ENCODE data around the gene HLCS.
"Not testable (repeated sequence)": the region's sequence is repeated elsewhere in the genome, so short reads cannot be mapped to it uniquely, and the experiment has no call there.

The HLCS gene

DNA sequence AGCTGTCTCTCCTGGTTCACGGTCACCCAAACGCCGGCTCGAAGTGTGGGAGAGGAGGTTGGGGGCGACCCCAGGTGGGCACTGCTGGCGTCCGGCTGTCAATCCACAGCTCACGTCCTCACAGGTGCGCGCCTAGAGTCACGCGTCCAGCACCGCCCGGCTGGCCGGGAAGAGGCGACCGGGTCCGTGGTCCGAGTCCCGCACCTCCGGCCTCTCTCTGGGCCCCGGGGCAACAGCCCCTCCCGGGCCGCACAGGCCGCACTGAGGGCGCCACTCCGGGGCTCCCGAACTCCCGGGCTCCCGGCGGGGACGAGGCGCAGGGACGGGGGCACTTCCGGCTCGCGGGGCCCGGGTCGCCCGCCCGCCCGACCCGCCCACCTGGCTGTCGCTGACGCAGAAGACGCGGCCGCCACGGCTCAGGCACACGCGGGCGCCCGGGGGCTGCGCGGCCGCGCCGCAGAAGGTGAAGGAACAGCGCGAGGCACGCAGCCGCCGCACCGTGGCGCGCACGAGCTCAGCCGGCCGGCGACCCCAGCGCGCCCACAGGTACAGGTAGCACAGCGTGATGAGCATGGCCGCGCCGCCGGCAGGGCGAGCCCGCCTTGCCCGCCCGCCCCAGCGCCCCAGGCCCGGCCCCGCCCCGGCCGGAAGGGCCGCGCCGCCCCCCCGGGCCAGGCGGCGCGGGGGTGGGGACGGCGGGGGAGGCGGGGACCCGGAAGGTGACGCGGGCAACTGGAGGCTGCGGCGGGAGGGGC, at the start of gene HLCS:
HLCS (minus strand) TSS at position 604 of the 755 bp plus-strand sequence; CDS start at position 573, 31 bp downstream.
- DNase-seq (ENCODE audit: low spot score): peak; percentile 61

DNA sequence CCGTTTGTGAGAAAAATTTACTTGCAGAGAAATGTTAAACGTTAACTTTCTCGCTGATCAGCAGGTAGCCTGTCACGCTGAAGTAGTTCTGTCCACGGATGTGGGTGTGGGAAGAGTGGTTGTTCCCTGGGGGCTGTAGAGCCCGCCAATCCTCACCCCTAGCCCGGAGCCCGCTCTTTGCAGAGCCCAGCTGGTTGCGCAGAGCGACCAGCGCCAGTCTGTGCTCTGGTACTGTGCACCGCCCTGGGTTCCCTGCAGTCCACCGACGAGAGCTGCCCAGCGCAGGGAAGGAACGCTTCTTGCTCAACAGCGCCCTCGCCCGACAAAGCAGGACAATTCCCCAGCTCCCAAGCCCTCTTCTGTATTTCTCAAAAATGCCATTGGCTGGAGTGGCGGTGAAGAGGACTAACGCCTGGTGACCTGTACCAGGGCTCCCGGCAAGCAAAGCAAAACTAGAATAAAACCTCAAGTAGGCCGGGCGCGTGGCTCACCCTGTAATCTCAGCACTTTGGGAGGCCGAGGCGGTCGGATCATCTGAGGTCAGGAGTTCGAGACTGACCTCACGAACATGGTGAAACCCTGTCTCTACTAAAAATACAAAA, 43.4 kb upstream of the HLCS start:
- DNase-seq (ENCODE audit: low spot score): peak; percentile 94

DNA sequence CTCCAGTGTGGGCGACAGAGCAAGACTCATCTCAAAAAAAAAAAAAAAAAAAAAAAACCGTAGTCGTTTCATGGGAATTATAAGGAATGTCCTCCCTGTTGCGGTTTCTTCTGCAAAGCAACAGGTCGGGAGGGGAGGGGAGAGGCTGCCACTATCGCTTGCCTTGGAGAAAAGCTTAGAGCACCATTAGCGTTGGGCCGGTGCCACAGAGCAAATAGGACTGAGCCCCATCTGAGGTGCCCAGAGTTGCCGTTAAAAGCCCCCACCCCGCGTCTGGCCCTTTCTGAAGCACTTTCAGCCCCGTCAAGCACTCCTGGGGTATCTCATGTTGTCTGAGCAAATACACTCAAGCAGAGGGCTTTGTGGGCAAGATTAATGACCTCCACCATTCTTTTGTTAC, 42.3 kb upstream of the HLCS start:
- DNase-seq (ENCODE audit: low spot score): no peak

DNA sequence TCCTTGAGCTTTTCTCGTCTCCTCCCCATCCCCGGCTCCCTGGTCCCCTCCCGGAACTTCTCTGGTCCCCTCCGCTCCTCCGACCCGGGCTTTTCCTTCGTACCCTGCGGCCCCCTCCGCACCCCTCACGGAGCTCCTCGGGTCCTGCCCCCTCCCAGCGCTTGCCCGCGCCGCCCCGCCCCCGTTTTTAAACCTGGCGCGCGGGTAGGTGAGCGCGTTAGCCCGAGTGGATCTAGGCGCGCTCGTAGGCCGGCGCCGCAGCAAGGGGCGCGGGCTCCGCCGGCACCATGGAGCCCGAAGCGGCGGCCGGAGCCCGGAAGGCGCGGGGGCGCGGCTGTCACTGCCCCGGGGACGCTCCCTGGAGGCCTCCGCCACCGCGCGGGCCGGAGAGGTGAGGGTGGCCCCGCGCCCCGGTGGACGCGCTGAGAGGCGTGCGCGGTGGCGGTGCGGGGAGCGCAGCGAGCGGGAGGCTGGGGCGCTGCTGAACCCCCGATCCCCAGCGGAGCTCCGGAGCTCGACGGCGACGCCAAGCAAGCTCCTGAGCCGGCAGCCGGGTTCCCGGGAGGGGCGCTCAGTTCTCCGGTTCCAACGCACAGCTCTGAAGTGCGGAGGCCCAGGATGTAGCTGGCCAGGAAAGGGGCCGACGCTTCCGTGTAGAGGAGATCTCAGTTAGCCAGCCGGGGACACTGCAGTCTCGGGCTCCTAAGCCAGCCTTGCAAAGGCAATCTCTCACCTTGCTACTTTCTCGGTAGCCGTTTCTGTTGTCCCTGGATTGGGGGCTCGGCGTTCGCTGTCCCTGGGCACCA, 40.2 kb upstream of the HLCS start, which contains the start of gene RIPPLY3:
RIPPLY3 (plus strand) TSS at position 217 of the 806 bp plus-strand sequence; CDS start at position 288, 71 bp downstream.
- DNase-seq (ENCODE audit: low spot score): no peak

DNA sequence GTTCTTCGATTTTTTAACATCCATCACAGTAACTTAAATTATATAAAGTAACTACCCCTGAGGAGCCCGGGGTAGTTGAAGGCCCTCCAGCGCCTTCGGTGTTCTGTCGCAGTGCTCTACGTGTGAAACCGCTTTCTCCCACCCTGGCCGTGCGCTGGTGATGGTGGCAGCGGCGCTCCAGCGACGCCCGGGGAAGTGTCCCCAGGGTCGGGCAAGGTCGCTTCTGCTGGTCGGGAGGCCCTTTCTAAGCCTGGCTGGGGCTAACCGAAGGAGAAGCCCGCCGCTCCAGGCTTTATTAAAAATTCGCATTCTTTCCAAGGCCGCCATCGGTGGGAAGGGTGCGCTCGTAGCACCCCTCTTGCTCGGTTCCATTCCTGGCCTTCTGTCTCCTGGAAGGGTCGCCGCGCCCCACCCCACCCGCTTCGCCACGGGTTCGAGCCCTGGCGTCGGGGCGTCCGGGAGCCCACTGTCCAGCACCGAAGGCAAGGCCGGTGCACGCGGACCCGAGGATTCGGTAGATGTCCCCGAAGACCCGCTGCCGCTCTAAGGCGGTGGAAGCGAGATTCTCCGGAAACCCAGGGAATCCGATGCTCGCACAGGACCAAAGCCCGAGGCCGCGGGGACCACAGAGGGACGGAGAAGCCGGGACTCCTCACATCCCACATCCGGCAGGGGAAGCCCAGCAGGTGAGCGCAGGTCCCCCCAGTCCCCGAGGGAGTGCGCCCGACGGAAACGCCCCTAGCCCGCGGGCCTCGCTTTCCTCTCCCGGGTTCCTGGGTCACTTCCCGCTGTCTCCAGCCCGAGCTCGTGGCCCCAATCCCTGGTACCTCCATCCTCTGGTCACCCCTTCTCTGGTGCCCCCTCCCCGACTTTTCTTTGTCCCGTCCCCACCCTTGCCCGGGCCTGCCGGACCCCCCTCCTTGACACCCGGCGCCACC, 39.3 kb upstream of the HLCS start:
- DNase-seq (ENCODE audit: low spot score): no peak

DNA sequence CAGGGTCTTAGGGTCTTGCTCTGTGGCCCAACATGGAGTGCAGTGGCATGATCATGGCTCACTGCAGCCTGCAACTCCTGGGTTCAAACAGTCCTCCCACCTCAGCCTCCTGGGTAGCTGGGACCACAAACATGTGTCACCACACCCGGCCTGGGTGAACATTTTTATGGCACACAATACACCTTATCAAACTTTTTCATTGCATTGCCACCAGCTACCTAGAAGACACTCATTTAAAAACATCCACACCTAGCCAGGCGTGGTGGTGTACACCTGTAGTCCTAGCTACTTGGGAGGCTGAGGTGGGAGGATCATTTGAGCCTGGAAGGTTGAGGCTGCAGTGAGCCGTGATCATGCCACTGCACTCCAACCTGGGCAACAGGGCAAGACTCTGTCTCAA, 37.4 kb upstream of the HLCS start:
- not testable (repeated sequence) for DNase-seq (ENCODE audit: low spot score)

DNA sequence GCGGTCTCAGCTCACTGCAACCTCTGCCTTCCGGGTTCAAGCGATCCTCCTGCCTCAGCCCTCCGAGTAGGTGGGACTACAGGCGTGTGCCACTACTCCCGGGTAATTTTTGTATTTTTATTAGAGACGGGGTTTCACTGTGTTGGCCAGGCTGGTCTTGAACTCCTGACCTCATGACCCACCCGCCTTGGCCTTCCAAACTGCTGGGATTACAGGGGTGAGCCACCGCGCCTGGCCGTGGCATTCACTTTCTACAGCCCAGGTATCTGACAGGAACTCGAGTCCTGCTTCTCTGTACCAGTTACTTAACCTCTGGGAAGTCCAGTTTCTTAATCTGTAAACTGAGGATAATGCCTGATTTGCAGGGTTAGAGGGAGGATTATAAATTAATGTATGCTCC, 36.4 kb upstream of the HLCS start:
- DNase-seq (ENCODE audit: low spot score): not testable (repeated sequence)

DNA sequence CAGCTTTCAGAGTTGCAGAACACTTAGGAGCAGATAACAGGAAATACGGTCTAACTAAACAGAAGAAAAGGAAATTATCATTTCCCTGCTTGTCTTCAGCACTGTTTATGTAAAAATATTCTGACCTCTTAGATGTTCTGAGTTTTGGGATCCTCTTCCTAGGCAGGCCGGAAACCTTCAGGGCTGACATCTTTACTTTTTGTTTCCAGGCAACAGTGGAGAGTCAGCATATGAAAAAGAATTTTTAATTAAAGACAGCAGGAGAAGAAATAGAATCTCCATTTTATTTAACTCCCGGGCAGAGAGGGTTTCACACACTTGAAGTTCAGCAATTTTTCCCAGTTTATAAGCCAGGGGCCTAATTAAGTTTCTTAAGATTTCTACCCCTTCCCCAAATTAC, 35.0 kb upstream of the HLCS start:
- DNase-seq (ENCODE audit: low spot score): no peak

DNA sequence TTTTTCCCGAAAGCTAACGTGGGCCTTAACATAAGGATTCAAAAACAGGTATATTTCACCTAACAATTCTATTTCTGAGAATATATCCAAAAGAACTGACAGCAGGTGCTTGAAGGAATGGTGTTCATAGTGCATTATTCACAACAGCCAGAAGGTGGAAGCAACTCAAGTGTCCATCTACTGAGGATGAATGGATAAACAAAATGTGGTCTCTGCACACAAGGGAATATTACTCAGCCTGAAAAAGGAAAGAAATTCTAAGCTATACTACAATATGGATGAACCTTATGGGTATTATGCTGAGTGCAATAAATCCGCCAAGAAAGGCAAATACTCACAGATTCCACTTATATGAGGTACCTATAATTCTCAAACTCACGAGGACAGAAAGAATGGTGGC, 33.9 kb upstream of the HLCS start:
- no peak for DNase-seq (ENCODE audit: low spot score)

DNA sequence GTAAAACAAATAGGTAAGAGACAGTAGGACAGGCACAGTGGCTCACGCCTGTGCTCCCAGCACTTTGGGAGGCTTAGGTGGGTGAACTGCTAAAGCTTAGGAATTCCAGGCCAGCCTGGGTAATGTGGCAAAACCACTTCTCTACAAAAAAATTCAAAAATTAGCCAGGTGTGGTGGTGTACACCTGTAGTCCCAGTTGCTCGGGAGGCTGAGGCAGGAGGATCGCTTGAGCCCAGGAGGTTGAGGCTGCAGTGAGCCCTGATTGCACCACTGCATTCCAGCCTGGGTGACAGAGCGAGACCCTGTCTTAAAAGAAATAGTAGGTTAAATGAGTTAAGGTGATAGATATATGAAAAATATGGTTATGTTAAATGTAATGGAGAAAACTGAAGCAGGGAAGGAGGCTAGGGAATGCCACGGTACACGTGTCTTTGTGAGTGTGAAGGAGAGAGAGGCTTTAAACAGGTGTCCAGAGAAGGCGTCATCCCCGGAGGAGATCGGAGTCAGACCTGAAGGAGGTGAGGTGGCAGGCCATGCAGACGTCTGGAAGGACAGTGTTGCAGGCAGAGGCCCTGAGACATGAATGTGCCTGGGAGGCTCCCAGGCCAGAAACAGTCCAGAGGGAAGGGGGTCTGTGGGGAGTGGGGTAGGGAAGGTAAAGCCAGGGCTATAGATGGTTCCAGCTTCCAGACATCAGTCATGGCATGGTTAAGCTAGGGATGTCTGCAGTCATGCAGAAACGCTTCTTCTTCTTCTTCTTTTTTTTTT, 32.8 kb upstream of the HLCS start:
- no peak for DNase-seq (ENCODE audit: low spot score)

DNA sequence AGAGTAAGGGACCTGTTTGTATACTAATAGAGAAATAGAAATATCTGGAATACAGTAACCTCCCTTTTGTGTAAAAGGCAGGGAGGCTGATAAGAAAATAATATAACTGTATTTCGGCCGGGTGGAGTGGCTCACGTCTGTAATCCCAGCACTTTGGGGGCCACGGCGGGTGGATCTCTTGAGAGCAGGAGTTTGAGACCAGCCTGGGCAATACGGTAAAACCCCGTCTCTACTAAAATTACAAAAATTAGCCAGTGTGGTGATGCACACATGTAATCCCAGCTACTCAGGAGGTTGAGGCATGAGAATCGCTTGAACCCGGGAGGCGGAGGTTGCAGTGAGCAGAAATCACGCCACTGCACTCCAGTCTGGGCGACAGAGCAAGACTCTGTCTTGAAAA, 28.8 kb upstream of the HLCS start:
- DNase-seq (ENCODE audit: low spot score): not testable (repeated sequence)

DNA sequence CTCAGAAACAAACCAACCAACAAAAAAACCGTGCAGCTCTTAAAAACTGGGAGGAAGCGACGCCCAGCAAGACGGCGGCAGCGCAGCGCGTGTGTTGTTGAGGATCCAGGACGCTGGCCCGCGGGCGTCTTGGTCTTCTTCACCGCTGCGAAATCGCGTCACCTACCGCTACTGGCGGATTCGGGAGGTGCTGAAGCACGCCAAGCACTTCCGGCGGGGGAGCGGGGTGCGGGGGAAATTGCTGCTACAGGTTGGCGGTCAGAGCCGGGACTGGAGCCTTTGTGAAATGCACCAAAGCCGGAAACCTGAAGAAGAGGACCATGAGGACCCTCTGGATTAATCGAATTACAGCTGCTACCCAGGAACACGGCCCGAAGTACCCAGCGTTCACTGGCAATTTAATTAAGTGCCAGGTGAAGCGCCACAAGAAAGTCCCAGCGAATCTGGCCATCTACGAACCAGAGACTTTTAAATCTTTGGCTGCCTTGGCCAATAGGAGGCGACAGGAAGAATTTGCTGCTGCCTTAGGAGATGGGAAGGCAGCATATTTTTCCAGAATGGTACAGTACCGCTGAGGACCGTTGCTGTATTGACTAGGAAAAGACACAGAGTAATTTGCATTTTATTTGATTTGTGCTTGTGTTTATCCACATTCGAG, 28.2 kb upstream of the HLCS start:
- DNase-seq (ENCODE audit: low spot score): no peak

DNA sequence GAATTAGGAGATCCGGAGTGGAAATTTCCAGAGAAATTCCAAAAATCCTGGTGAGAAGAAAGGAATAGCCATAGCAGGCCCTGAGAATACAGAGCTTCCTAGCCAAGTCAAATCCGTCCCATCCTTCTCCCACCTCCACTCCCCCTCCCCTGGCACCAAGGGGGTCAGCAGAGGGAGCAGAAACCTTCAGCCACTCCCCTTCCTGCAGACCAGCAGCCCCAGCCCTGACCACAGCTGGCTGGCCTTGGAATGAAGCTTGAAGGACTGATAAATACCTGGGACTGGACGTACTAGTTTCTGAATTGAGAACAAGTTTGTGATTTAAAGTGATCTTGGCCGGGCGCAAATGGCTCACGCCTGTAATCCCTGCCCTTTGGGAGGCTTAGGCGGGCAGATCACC, 26.2 kb upstream of the HLCS start:
- DNase-seq (ENCODE audit: low spot score): no peak

DNA sequence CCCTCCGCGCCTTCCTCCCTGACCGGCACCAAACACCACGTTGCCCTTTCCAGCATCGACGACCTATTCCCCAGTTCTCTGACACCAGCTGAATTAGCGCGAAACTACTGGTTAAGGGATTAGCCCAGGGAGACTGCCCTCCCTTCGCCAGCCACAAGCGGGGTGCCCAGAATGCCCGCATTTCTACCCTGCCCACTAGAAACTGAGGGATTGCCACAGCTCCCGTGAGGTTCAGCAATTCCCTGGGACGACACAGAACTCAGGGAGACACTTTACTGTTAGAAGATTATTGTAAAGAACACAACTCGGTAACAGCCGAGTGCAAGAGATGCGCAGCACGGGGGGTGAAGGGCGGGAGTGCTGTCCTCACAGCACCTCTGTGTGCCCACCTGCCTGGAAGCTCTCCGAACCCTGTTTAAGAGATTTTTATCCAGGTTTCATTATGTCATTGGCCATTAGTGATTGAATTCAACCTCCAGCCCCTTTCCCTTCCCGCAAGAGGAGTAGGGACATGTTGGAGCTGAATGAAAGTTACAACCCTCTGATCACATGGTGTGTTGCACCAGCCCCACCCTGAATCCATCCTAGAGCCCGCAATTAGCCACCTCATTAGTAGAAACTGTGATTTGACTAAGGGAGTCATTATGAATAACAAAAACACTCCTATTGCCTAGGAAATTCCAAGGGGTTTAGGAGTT, 24.2 kb upstream of the HLCS start:
- no peak for DNase-seq (ENCODE audit: low spot score)

DNA sequence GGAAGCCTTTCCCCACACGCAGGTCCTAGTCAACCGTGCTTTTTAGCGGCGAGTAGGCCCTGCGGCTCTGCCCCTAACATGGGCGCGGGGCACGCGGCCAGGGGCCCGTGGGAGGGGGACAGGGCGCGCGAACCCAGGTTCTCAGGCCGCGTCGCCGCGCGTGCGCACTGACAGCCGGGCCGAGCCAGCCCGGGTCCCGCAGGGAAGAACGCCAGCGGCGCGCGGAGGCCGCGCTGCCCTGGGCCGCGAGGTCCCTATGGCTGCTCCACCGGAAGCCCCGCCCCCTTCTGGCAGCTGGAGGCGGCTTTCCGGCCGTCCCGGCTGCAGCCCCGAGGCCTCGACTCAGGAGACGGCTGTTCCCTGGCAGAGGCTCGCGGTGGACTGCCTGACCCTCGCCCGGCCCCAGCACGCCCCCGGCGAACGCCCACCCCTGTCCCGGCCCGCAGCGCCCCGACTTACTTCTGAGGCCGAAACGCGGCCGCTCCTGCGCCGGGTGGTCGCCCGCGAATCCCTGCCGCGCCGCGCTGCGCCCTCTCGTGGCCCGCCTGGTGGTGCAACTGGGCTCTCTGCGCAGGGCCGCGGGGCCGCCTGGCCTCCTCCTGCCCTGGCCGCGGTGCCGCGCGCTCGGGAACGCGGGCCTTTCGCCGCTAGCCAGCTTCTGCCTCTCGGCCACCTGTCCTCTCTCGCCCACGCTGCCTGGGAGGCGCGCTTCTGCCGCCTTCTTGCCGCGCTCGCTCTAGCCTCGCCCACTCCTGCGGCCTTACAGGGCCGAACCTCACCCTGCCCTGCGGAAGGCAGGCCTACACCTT, 23.4 kb upstream of the HLCS start:
- DNase-seq (ENCODE audit: low spot score): peak; percentile 91

DNA sequence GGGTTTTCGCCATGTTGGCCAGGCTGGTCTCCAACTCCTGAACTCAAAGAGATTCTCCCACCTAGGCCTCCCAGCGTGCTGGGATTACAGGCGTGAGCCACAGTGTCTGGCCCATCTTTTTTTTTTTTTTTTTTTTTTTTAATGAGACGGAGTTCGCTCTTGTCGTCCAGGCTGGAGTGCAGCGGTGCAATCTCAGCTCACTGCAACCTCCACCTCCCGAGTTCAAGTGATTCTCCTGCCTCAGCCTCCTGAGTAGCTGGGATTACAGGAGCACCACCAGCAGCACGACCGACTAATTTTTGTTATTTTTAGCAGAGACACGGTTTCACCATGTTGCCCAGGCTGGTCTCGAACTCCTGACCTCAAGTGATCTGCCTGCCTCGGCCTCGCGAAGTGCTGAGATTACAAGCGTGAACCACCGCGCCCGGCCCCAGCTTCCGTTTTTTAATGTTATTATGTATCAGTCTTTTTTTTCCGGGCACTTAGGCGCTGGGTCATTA, 22.8 kb upstream of the HLCS start:
- not testable (repeated sequence) for DNase-seq (ENCODE audit: low spot score)

DNA sequence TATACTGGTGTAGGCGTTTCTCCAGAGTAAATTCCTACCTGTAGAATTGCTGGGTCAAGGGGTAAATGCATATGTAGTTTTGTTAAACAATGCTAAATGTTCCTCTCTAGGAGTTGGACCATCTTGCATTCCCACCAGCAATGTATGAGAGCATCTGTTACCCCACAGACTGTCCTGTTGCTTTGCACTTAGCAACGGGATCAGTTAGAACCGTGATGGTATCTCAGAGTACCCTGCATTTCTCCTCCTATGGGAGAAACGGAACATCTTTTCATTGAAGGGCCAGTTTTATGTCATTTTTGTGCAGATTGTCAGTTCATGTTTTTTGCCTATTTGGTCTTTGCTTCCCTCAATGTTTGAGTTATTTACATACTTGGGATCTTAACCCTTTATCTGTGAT, 22.1 kb upstream of the HLCS start:
- no peak for DNase-seq (ENCODE audit: low spot score)

DNA sequence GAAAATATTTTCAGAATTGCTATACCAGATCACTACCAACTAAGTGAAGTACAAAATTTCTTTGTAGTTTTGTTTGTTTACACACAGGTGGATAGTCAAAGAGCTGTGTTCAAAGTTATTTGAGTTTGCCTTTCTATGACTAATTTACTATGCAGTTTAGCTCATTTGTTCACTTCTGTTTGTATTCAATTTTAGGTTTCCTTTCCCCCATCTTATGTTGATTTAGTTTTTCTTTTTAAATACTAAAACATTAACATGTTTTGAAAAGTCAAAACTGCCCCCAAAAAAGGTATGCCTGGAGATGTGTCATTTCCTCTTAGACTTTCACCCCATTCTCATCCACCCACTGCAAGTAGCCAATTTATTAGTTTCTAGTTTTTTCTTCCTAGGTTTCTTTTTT, 21.4 kb upstream of the HLCS start:
- DNase-seq (ENCODE audit: low spot score): no peak
